ENCODE results near the gene IQGAP3.

IQGAP3 gene

GRCh38 chr1:156540955-156541354 lies 31.4 kb downstream of the IQGAP3 start:
- no peak for DNase-seq (ENCODE audit: low spot score)

GRCh38 chr1:156539818-156540355 lies 32.5 kb downstream of the IQGAP3 start:
- DNase-seq (ENCODE audit: low spot score), result no peak

- DNase-seq (ENCODE audit: low spot score), result no peak
Measured at GRCh38 chr1:156538711-156539440, 33.5 kb downstream of the IQGAP3 start.

- no peak for DNase-seq (ENCODE audit: low spot score)
Measured at GRCh38 chr1:156537027-156537426, 35.3 kb downstream of the IQGAP3 start.

GRCh38 chr1:156534424-156535060 lies 37.8 kb downstream of the IQGAP3 start:
- no peak for DNase-seq (ENCODE audit: low spot score)

GRCh38 chr1:156533568-156534220 lies 38.7 kb downstream of the IQGAP3 start:
- DNase-seq (ENCODE audit: low spot score), result no peak

GRCh38 chr1:156532374-156532773 lies 40.0 kb downstream of the IQGAP3 start:
- DNase-seq (ENCODE audit: low spot score), result no peak

- no peak for DNase-seq (ENCODE audit: low spot score)
Measured at GRCh38 chr1:156530006-156530405, 42.4 kb downstream of the IQGAP3 start.

GRCh38 chr1:156528875-156529425 lies 43.4 kb downstream of the IQGAP3 start:
- no peak for DNase-seq (ENCODE audit: low spot score)

- no peak for DNase-seq (ENCODE audit: low spot score)
Measured at GRCh38 chr1:156528231-156528630, 44.1 kb downstream of the IQGAP3 start.

GRCh38 chr1:156527584-156527983 lies 44.8 kb downstream of the IQGAP3 start:
- no peak for DNase-seq (ENCODE audit: low spot score)

- no peak for DNase-seq (ENCODE audit: low spot score)
Measured at GRCh38 chr1:156525856-156526489, 46.4 kb downstream of the IQGAP3 start.

- DNase-seq (ENCODE audit: low spot score), result no peak
Measured at GRCh38 chr1:156525071-156525501, 47.3 kb downstream of the IQGAP3 start.

- DNase-seq (ENCODE audit: low spot score), result no peak
Measured at GRCh38 chr1:156524481-156524869, 47.9 kb downstream of the IQGAP3 start.

- DNase-seq (ENCODE audit: low spot score), result no peak
Measured at GRCh38 chr1:156523801-156524480, 48.4 kb downstream of the IQGAP3 start.

GRCh38 chr1:156522443-156522970 lies 49.9 kb downstream of the IQGAP3 start:
- no peak for DNase-seq (ENCODE audit: low spot score)

GRCh38 chr1:156517748-156518147 lies 54.6 kb downstream of the IQGAP3 start:
- no peak for DNase-seq (ENCODE audit: low spot score)

GRCh38 chr1:156516821-156517220 lies 55.5 kb downstream of the IQGAP3 start:
- no peak for DNase-seq (ENCODE audit: low spot score)

GRCh38 chr1:156515956-156516355 lies 56.4 kb downstream of the IQGAP3 start:
- DNase-seq (ENCODE audit: low spot score), result no peak

GRCh38 chr1:156513185-156513584 lies 59.2 kb downstream of the IQGAP3 start:
- no peak for DNase-seq (ENCODE audit: low spot score)

- no peak for DNase-seq (ENCODE audit: low spot score)
Measured at GRCh38 chr1:156511644-156512043, 60.7 kb downstream of the IQGAP3 start.

Measured in left forelimb (tissue), 1 donor.